ENCODE results near the gene SLFN12L.

DNA sequence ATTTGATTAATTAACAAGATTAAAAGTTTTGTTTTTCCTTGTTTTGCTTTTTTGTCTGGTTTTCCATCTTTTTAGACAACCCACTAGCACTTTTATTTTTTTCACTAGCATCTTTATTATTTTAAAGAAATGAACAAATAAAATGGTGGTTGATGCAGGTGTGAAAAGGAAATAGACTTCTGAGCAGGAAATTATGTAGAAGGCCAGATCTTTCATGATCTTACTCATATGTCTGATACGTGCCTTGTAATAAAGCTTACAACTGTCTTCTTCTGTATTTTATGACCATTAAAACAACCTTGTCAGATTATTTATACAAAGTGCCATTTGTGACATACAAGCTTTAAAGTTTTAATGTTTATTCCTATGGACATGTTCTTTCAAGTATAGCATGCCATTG is 6.3 kb downstream of the SLFN12L start:
- TF ChIP-seq CTCF (IDR thresholded peaks at IDR 0.05), result no peak
- TF ChIP-seq EP300 (IDR thresholded peaks at IDR 0.05), result no peak
- no peak for TF ChIP-seq POLR2AphosphoS5 (IDR thresholded peaks at IDR 0.05)
- no peak for TF ChIP-seq POLR2A (IDR thresholded peaks at IDR 0.05; ENCODE audit: low read depth)
